Vagina (tissue), 2 donors: Measurements from ENCODE around the gene MACROD2.

Experiments
- CTCF ChIP-seq, 3 experiments: fragments of 450-650 bp in 2 of 3; fragments of 200-600 bp in 1 of 3; sonication (generic) in 1 of 3; IDR thresholded peaks; one replicate each; pipeline ENCODE4 v1.5.1; 2017 to 2019; ENCODE audit warnings: antibody characterized with exemption in 3 of 3, mild to moderate bottlenecking in 2 of 3, moderate library complexity in 2 of 3
- POLR2A ChIP-seq, 2 donors: fragments of 450-650 bp; IDR thresholded peaks; one replicate each; pipeline ENCODE4 v1.6.1; 2017; ENCODE audit warnings: antibody characterized with exemption in 2 of 2, mild to moderate bottlenecking in 2 of 2, moderate library complexity in 2 of 2

GRCh38 chr20:14245368-14245970, 250.2 kb downstream of the MACROD2 start:
- TF ChIP-seq CTCF (IDR thresholded peaks at IDR 0.05) = no peak
- no peak for TF ChIP-seq POLR2A (IDR thresholded peaks at IDR 0.05)
